ENCODE data around the gene ANO10. TPM values are rescaled to one million over a fixed set of nuclear protein-coding genes. Genes with fewer than 3 reads are reported as not detected.

The ANO10 gene
- total RNA-seq, 1 donor from 2014 or later = 24.9 TPM

DNA sequence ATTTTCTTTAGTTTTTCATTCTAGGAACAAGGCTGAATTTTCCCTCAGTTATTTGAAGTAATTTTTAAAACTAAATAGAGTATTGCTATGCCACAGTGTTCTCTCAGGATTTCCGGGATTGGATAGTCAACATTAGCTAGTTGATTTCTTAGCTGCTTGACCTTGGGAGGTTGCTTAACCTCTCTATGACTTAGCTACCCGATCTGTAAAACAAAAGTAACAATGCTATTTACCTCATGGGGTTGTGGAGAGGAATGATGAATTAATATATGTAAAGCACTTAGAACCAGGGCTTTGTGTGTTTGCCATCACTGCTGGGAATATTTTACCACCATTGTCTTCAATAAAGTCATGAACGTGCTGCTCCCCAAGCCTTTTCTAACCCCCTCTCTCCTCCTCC is 278.0 kb downstream of the ANO10 start:
- intact Hi-C loops (cut with DNase I) = no loop called here

DNA sequence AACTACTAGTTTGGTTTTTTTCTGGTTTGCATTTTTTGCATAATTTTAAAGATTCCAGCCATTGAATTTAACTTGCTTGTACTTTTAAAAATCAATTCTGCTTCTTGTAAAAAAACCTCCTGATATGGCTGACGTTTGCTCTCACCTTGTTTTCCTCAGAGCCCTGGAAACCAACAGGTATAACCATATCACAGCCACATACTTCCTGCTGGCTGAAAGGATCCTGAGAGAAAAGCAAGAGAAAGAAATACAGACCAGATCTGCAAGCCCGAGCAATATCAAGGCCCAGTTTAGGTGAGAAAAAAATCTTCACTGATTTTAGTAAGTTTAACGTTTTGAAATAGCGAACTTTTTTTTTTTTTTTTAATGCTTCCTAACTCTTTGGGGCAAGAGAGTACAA is 278.6 kb downstream of the ANO10 start:
- H3K4me3 ChIP-seq = no peak overlapping the region
- H3K36me3 ChIP-seq = peaks cover 45 to 96% of the 10 kb centered on the region in 2 donors
- H3K27ac ChIP-seq = no peak overlapping the region
- H3K27me3 ChIP-seq = no peaks in the 10 kb centered on the region
- intact Hi-C loops (cut with DNase I) = no loop called here
- TF ChIP-seq, protein P1, sequence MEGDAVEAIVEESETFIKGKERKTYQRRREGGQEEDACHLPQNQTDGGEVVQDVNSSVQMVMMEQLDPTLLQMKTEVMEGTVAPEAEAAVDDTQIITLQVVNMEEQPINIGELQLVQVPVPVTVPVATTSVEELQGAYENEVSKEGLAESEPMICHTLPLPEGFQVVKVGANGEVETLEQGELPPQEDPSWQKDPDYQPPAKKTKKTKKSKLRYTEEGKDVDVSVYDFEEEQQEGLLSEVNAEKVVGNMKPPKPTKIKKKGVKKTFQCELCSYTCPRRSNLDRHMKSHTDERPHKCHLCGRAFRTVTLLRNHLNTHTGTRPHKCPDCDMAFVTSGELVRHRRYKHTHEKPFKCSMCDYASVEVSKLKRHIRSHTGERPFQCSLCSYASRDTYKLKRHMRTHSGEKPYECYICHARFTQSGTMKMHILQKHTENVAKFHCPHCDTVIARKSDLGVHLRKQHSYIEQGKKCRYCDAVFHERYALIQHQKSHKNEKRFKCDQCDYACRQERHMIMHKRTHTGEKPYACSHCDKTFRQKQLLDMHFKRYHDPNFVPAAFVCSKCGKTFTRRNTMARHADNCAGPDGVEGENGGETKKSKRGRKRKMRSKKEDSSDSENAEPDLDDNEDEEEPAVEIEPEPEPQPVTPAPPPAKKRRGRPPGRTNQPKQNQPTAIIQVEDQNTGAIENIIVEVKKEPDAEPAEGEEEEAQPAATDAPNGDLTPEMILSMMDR (IDR thresholded peaks at IDR 0.05) = no peak
- H3K9me3 ChIP-seq = peaks cover 8 to 14% of the 10 kb centered on the region in 2 donors
- no peak for DNase-seq (ENCODE audit: low spot score in 2 of 2)
- H3K4me1 ChIP-seq = no peaks in the 10 kb centered on the region

More for the DNA sequence above, 278.0 kb downstream of the ANO10 start:
- Histone ChIP-seq H3K27me3 (no peaks in the 10 kb centered on the region), H3K4me3 (no peak overlapping the region), H3K36me3 (peaks cover 52 to 96% of the 10 kb centered on the region in 2 donors), H3K9me3 (peaks cover 2 to 8% of the 10 kb centered on the region in 2 donors), H3K27ac (no peak overlapping the region), H3K4me1 (no peaks in the 10 kb centered on the region)
- DNase-seq (ENCODE audit: low spot score in 2 of 2) = no peak
- TF ChIP-seq, protein P1 (IDR thresholded peaks at IDR 0.05) = no peak

DNA sequence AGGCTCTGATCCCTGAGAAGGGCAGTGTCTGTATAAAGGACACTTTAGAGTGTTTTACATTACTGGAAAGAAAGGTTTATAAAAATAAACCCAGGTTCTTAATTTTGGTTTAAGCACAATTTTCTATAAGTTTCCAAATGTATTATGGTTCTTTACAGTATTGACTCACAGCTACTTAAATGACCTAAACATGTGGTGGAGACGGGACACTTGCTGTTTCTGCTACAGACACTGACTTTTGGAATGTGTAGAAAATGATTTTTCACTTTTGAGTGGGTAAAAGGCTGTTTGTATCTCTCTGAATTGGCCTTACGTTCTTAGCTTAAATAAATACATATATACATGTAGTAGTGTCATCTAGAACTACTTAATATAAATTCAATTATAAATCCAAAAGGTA is 280.0 kb downstream of the ANO10 start:
- Histone ChIP-seq H3K36me3 (peaks cover 40 to 96% of the 10 kb centered on the region in 2 donors), H3K27ac (no peak overlapping the region), H3K4me3 (no peak overlapping the region), H3K4me1 (no peaks in the 10 kb centered on the region), H3K27me3 (no peaks in the 10 kb centered on the region), H3K9me3 (peaks cover 18 to 28% of the 10 kb centered on the region in 2 donors)
- intact Hi-C loops (cut with DNase I) = no loop called here
- no peak for DNase-seq (ENCODE audit: low spot score in 2 of 2)
- TF ChIP-seq, protein P1 (IDR thresholded peaks at IDR 0.05) = no peak

DNA sequence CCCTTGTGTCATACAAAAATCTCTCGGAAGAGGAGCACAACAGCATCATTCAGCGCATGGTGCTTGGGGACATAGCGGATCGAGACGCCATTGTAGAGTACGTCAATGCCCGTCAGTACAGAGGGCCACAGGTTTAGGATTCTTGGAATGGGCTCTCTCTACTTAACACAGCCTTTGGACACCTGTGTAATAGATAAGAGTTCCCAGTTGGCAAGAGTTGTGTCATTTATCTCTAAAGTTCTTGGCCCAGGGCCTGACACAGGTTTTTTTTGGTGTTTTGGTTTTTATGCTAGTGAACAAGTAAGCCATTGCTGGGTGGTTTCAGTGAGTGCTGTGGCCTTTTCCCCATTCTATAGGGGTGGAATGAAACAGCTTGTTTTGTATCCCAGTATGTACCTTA is 281.4 kb downstream of the ANO10 start:
- Histone ChIP-seq H3K4me3 (no peak overlapping the region), H3K36me3 (peaks cover 50 to 96% of the 10 kb centered on the region in 2 donors), H3K4me1 (no peaks in the 10 kb centered on the region), H3K9me3 (peaks cover 21 to 42% of the 10 kb centered on the region in 2 donors), H3K27ac (no peak overlapping the region), H3K27me3 (no peaks in the 10 kb centered on the region)
- DNase-seq (ENCODE audit: low spot score in 2 of 2) = no peak
- TF ChIP-seq, protein P1 (IDR thresholded peaks at IDR 0.05) = no peak
- intact Hi-C loops (cut with DNase I) = no loop called here

DNA sequence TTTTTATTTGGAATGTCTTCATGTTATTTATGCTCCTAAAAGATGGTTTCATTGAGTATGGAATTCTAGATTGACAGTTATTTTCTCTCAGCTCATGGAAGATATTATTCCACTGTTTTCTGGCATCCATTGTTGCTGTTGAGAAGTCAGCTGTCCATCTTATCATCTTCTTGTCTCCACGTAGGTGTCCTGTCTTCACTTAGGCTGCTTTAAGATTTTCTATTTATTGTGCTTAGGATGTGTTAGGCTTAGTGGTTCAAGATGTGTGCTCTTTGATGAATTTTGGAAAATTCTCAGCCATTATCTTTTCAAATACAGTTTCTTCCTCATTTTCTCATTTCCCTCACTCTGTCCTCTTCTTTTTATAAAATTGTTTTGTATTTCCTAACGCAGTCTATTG is 283.5 kb downstream of the ANO10 start:
- intact Hi-C loops (cut with DNase I) = no loop called here
- no peaks in the 10 kb centered on the region for H3K4me1 ChIP-seq
- no peak overlapping the region for H3K27ac ChIP-seq
- no peak overlapping the region for H3K4me3 ChIP-seq
- DNase-seq (ENCODE audit: low spot score in 2 of 2) = no peak
- H3K36me3 ChIP-seq = peaks cover 47 to 95% of the 10 kb centered on the region in 2 donors
- peaks cover 21 to 49% of the 10 kb centered on the region in 2 donors for H3K9me3 ChIP-seq
- TF ChIP-seq, protein P1 (IDR thresholded peaks at IDR 0.05) = no peak
- H3K27me3 ChIP-seq = no peaks in the 10 kb centered on the region

DNA sequence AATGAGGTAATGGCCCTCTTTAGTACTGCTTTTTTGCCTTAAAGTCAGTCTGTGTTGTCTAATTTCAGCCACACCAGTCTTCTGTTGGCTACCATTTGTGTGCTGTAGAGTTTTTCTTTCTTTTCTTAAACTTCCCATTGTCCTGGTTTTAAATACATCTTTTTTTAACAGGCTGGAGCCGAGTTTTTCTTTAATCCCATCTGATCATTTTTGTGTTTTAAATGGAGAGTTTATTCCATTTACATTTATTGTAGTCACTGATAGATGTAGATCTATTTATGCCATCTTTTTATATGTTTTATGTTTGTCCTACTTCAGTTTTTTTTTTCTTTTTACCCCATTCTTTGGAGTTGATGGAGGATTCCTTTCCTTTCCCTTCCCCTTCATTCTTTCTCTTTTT is 286.0 kb downstream of the ANO10 start:
- TF ChIP-seq, protein P1 (IDR thresholded peaks at IDR 0.05) = no peak
- H3K4me3 ChIP-seq = no peak overlapping the region
- no peaks in the 10 kb centered on the region for H3K27me3 ChIP-seq
- no peak overlapping the region for H3K27ac ChIP-seq
- no peaks in the 10 kb centered on the region for H3K4me1 ChIP-seq
- DNase-seq (ENCODE audit: low spot score in 2 of 2) = no peak
- intact Hi-C loops (cut with DNase I) = no loop called here
- H3K9me3 ChIP-seq = peaks cover 21 to 49% of the 10 kb centered on the region in 2 donors
- H3K36me3 ChIP-seq = peaks cover 33 to 71% of the 10 kb centered on the region in 2 donors
